K562 (cell line): ENCODE results near the gene ECHDC3. TPM values are rescaled to one million over a fixed set of nuclear protein-coding genes. Genes with fewer than 3 reads are reported as not detected.

ENCODE experiments used
- CSDE1 ChIP-seq, 2 experiments: fragments of 450-650 bp; IDR thresholded peaks; 2 replicates each; pipeline ENCODE4 v1.6.1; 2016; ENCODE audit warnings: mild to moderate bottlenecking in 1 of 2
- CXXC5 ChIP-seq: fragments of 250-450 bp; sonication (Bioruptor Pico); IDR thresholded peaks from 2 replicates; pipeline ENCODE4 v1.8.0; 2022; ENCODE audit warnings: inconsistent platforms, mild to moderate bottlenecking, moderate library complexity
- EGR1 ChIP-seq: fragments of 450-650 bp; conservative IDR thresholded peaks from 2 replicates; pipeline ENCODE4 v1.6.1; 2017; ENCODE audit warnings: mild to moderate bottlenecking
- ELF1 ChIP-seq: fragments of 200-800 bp; sonication (Bioruptor generic); IDR thresholded peaks from 2 replicates; pipeline ENCODE4 v1.6.1; 2016; ENCODE audit warnings: missing genetic modification characterization, missing compliant biosample characterization
- FOXP4 ChIP-seq: sonication (generic); formaldehyde crosslinking; IDR thresholded peaks from 2 replicates; pipeline ENCODE4 v1.8.0; 2022; ENCODE audit warnings: mild to moderate bottlenecking, missing genetic modification reagents, borderline replicate concordance
- GMEB1 ChIP-seq: fragments of 250-450 bp; sonication (Bioruptor Pico); IDR thresholded peaks from 2 replicates; pipeline ENCODE4 v1.4.0; 2020; ENCODE audit warnings: mild to moderate bottlenecking
- HDAC8 ChIP-seq: fragments of 450-650 bp; IDR thresholded peaks from 2 replicates; pipeline ENCODE4 v1.6.1; 2016; ENCODE audit warnings: mild to moderate bottlenecking, missing genetic modification characterization, moderate library complexity, missing compliant biosample characterization
- HINFP ChIP-seq: fragments of 450-650 bp; conservative IDR thresholded peaks from 2 replicates; pipeline ENCODE4 v1.6.1; 2016; ENCODE audit warnings: missing genetic modification characterization, low read depth, mild to moderate bottlenecking, control low read depth, missing compliant biosample characterization
- IRF1 ChIP-seq: sonication (generic); formaldehyde crosslinking; IDR thresholded peaks from 2 replicates; pipeline ENCODE4 v1.8.0; 2022; ENCODE audit warnings: missing genetic modification reagents, mild to moderate bottlenecking, borderline replicate concordance
- KLF1 ChIP-seq: fragments of 450-650 bp; IDR thresholded peaks from 2 replicates; pipeline ENCODE4 v1.6.1; 2016; ENCODE audit warnings: missing genetic modification characterization, missing compliant biosample characterization
- NR1H2 ChIP-seq: sonication (generic); formaldehyde crosslinking; IDR thresholded peaks from 2 replicates; pipeline ENCODE4 v1.4.0; 2020; ENCODE audit warnings: mild to moderate bottlenecking, missing genetic modification reagents
- POLR2AphosphoS2 ChIP-seq: IDR thresholded peaks from 2 replicates; pipeline ENCODE4 v1.6.1; 2012; ENCODE audit warnings: low read length, improper control_type of control experiment
- SPI1 ChIP-seq: IDR thresholded peaks from 2 replicates; pipeline ENCODE4 v1.6.1; 2011; ENCODE audit warnings: low read depth, low read length, control low read depth, borderline replicate concordance
- SRSF3 ChIP-seq: fragments of 200-400 bp; formaldehyde crosslinking; IDR thresholded peaks from 2 replicates; pipeline ENCODE4 v1.6.1; 2016; ENCODE audit warnings: mild to moderate bottlenecking, low read length, moderate library complexity; ENCODE audit not compliant: insufficient read depth
- VEZF1 ChIP-seq: fragments of 200-800 bp; sonication (Bioruptor generic); IDR thresholded peaks from 2 replicates; pipeline ENCODE4 v1.6.1; 2017; ENCODE audit warnings: missing genetic modification characterization, missing compliant biosample characterization
- ZBTB17 ChIP-seq: fragments of 450-650 bp; formaldehyde crosslinking; IDR thresholded peaks from 2 replicates; pipeline ENCODE4 v1.4.0; 2020; ENCODE audit warnings: mild to moderate bottlenecking
- ZBTB33 ChIP-seq: sonication (generic); formaldehyde crosslinking; IDR thresholded peaks from 2 replicates; pipeline ENCODE4 v1.8.1; 2023; ENCODE audit warnings: mild to moderate bottlenecking, missing genetic modification reagents
- ZNF444 ChIP-seq: fragments of 250-450 bp; sonication (Bioruptor Pico); IDR thresholded peaks from 2 replicates; pipeline ENCODE4 v1.4.0; 2020; ENCODE audit warnings: mild to moderate bottlenecking, moderate library complexity
- ZNF561 ChIP-seq: fragments of 450-650 bp; formaldehyde crosslinking; conservative IDR thresholded peaks from 2 replicates; pipeline ENCODE4 v1.4.0; 2020; ENCODE audit warnings: mild to moderate bottlenecking, moderate library complexity
- polyA plus RNA-seq, 8 experiments: library from polyadenylated mRNA; depleted of rRNA in 4 of 8; stranded (reverse) in 5 of 8; unstranded in 3 of 8; fragments of >200 nt; fragmentation: Nextera tagmentation in 2 of 8; fragmentation: Illumina TruSeq in 1 of 8; extraction: Ambion mirVana in 2 of 8; extraction: Trizol in 1 of 8; gene quantifications; 2 replicates each; pipeline versions ENCODE4 v1.2.1 to v1.2.3, GENCODE V29; 2011 to 2014; ENCODE audit warnings: inconsistent platforms in 1 of 8, missing spikeins in 1 of 8
- total RNA-seq, 7 experiments: library from RNA; depleted of rRNA in 6 of 7; stranded (reverse); fragments of >200 nt in 6 of 7; fragmentation: Illumina TruSeq in 2 of 7; extraction: Trizol in 2 of 7; gene quantifications; 2 replicates each; pipeline versions ENCODE4 v1.2.1 to v1.2.3, GENCODE V29; 2011 to 2021; ENCODE audit warnings: low replicate concordance in 1 of 7

ECHDC3 gene
- total and polyA plus RNA-seq, 9 of the 15 experiments (the other 6 are each of a cell fraction or from before 2014, with no cell fraction given), result 0.53 to 21.9 (median 15.7) TPM

GRCh38 chr10:11713186-11713743 lies 28.9 kb upstream of the ECHDC3 start (continued):
- TF ChIP-seq SRSF3, result no peak
- TF ChIP-seq ZBTB33 (CRISPR knock-in tag), result no peak
- peak; percentile 81 for TF ChIP-seq SPI1
- no peak for TF ChIP-seq ZNF444 (CRISPR knock-in tag)
- no peak for TF ChIP-seq FOXP4 (CRISPR knock-in tag)
- TF ChIP-seq CSDE1 (IDR thresholded peaks at IDR 0.05), result no peak
- no peak for TF ChIP-seq KLF1
- TF ChIP-seq NR1H2 (CRISPR knock-in tag), result no peak
- no peak for TF ChIP-seq ZNF561 (CRISPR knock-in tag)
- no peak for TF ChIP-seq ZBTB17
- no peak for TF ChIP-seq POLR2AphosphoS2
- TF ChIP-seq IRF1 (CRISPR knock-in tag), result no peak
- no peak for TF ChIP-seq HINFP (tag)
- TF ChIP-seq EGR1, result peak; percentile 99
- no peak for TF ChIP-seq GMEB1 (CRISPR knock-in tag)
- no peak for TF ChIP-seq HDAC8
- TF ChIP-seq VEZF1 (CRISPR knock-in tag), result no peak
- 0 out of 2 replicates have a peak, but pooled peaks have one; percentile 8 for TF ChIP-seq CXXC5 (CRISPR knock-in tag)
- TF ChIP-seq ELF1, result no peak
